CD14-positive monocyte (primary cell): ENCODE results near the gene PKNOX2. TPM values are rescaled to one million over a fixed set of nuclear protein-coding genes. Genes with fewer than 3 reads are reported as not detected.

Experiments used
- DNase-seq, 3 donors: peaks; one replicate each; pipeline ENCODE4 v3.0.0-alpha.2; 2011 to 2022
- H2AFZ ChIP-seq: 2 replicates; pipeline ENCODE4 v1.6.0; 2012; ENCODE audit warnings: mild to moderate bottlenecking, low read depth, low read length, inconsistent platforms; ENCODE audit not compliant: insufficient read depth, poor library complexity, severe bottlenecking
- H3K27ac ChIP-seq, 2 donors: 1 replicate in 1 of 2; 2 replicates in 1 of 2; pipeline ENCODE4 v1.5.1; 2012 to 2013; ENCODE audit warnings: low read length in 2 of 2, control low read depth in 1 of 2, inconsistent platforms in 1 of 2, low read depth in 1 of 2, mild to moderate bottlenecking in 1 of 2
- H3K27me3 ChIP-seq, 2 donors: one replicate each; pipeline versions ENCODE4 v1.6.0 to v1.6.1; 2011 to 2013; ENCODE audit warnings: low read length in 2 of 2; ENCODE audit not compliant: control insufficient read depth in 2 of 2, insufficient read depth in 2 of 2
- H3K36me3 ChIP-seq, 2 donors: replicated peaks in 1 of 2; 1 replicate in 1 of 2; 2 replicates in 1 of 2; pipeline versions ENCODE4 v1.5.1 to v1.6.1; 2012 to 2013; ENCODE audit warnings: low read length in 2 of 2, control low read depth in 1 of 2, inconsistent platforms in 1 of 2, mild to moderate bottlenecking in 1 of 2; ENCODE audit not compliant: insufficient read depth in 2 of 2, control insufficient read depth in 1 of 2
- H3K4me1 ChIP-seq, 2 donors: 1 replicate in 1 of 2; 2 replicates in 1 of 2; pipeline versions ENCODE4 v1.5.1 to v1.6.1; 2012 to 2013; ENCODE audit warnings: low read length in 2 of 2, control low read depth in 1 of 2, inconsistent platforms in 1 of 2, mild to moderate bottlenecking in 1 of 2, moderate library complexity in 1 of 2; ENCODE audit not compliant: insufficient read depth in 2 of 2, control insufficient read depth in 1 of 2
- H3K4me2 ChIP-seq: replicated peaks from 2 replicates; pipeline ENCODE3; 2012; ENCODE audit warnings: low read length, moderate library complexity, mild to moderate bottlenecking; ENCODE audit not compliant: poor library complexity, severe bottlenecking; ENCODE audit errors: extremely low read depth
- H3K4me3 ChIP-seq, 3 experiments: fragments of 200-600 bp in 1 of 3; sonication (generic) in 1 of 3; replicated peaks in 1 of 3; 1 replicate in 2 of 3; 2 replicates in 1 of 3; pipeline ENCODE4 v1.5.1; 2011 to 2013; ENCODE audit warnings: low read length in 3 of 3, mild to moderate bottlenecking in 3 of 3, control low read depth in 2 of 3, low read depth in 2 of 3, inconsistent platforms in 1 of 3, moderate library complexity in 1 of 3
- H3K79me2 ChIP-seq: 2 replicates; pipeline ENCODE4 v1.6.0; 2012; ENCODE audit warnings: mild to moderate bottlenecking, control low read depth, inconsistent platforms, low read length, moderate library complexity; ENCODE audit not compliant: insufficient read depth
- H3K9ac ChIP-seq: 2 replicates; pipeline ENCODE4 v1.6.0; 2017; ENCODE audit warnings: low read length, mild to moderate bottlenecking; ENCODE audit not compliant: insufficient read depth, poor library complexity, severe bottlenecking
- H3K9me3 ChIP-seq, 2 donors: replicated peaks in 1 of 2; 1 replicate in 1 of 2; 2 replicates in 1 of 2; pipeline versions ENCODE4 v1.5.1 to v1.6.1; 2012 to 2013; ENCODE audit warnings: low read length in 2 of 2, control low read depth in 1 of 2; ENCODE audit not compliant: control insufficient read depth in 1 of 2, insufficient read depth in 1 of 2
- H4K20me1 ChIP-seq: 2 replicates; pipeline ENCODE4 v1.6.0; 2012; ENCODE audit warnings: mild to moderate bottlenecking, low read length, control low read depth, moderate library complexity; ENCODE audit not compliant: insufficient read depth
- H3K27ac Mint-ChIP-seq, 7 donors: one replicate each; pipeline ENCODE4 v1.8.0; 2020; ENCODE audit warnings: mild to moderate bottlenecking in 7 of 7, mixed read lengths in 7 of 7, moderate library complexity in 6 of 7, inconsistent platforms in 2 of 7
- H3K27me3 Mint-ChIP-seq, 3 donors: one replicate each; pipeline ENCODE4 v1.8.0; 2021 to 2022; ENCODE audit warnings: low read depth in 3 of 3, mild to moderate bottlenecking in 3 of 3, mixed read lengths in 3 of 3, moderate library complexity in 3 of 3, inconsistent platforms in 1 of 3
- H3K36me3 Mint-ChIP-seq, 2 donors: one replicate each; pipeline ENCODE4 v1.8.0; 2020; ENCODE audit warnings: mixed read lengths in 2 of 2, inconsistent platforms in 1 of 2, mild to moderate bottlenecking in 1 of 2
- H3K4me1 Mint-ChIP-seq: one replicate; pipeline ENCODE4 v1.8.0; 2020; ENCODE audit warnings: mild to moderate bottlenecking, mixed read lengths
- H3K4me3 Mint-ChIP-seq, 2 donors: one replicate each; pipeline ENCODE4 v1.8.0; 2020; ENCODE audit warnings: mild to moderate bottlenecking in 2 of 2, mixed read lengths in 2 of 2, moderate library complexity in 1 of 2
- H3K9me3 Mint-ChIP-seq, 7 donors: one replicate each; pipeline ENCODE4 v1.8.0; 2020 to 2022; ENCODE audit warnings: mixed read lengths in 7 of 7, mild to moderate bottlenecking in 6 of 7, moderate library complexity in 6 of 7, inconsistent platforms in 2 of 7
- WGBS: methylation state at CpG from one replicate; pipeline ENCODE4 v1.1.5; 2013; ENCODE audit warnings: missing lambda C conversion rate; ENCODE audit not compliant: insufficient coverage; 5-methylcytosine and 5-hydroxymethylcytosine counted together
- intact Hi-C, 2 donors: fragments of 100-400 bp; cut with micrococcal nuclease; formaldehyde crosslinking; loops; one replicate each; pipeline versions ENCODE4 v1.15.0 to v1.15.1; 2023
- polyA plus RNA-seq, 3 donors: library from polyadenylated mRNA; depleted of rRNA in 1 of 3; unstranded in 2 of 3; stranded (reverse) in 1 of 3; fragments of 300-500 nt in 2 of 3; fragments of >200 nt in 1 of 3; fragmentation: Illumina TruSeq in 2 of 3; gene quantifications; 1 replicate in 2 of 3; 2 replicates in 1 of 3; pipeline ENCODE4 v1.2.3, GENCODE V29; 2012 to 2021
- TF ChIP-seq, protein P1 (sequence below): fragments of 200-600 bp; IDR thresholded peaks from one replicate; pipeline ENCODE4 v1.8.0; 2022; ENCODE audit warnings: antibody characterized with exemption, mild to moderate bottlenecking

Gene PKNOX2
- polyA plus RNA-seq, 3 donors: not detected

DNA sequence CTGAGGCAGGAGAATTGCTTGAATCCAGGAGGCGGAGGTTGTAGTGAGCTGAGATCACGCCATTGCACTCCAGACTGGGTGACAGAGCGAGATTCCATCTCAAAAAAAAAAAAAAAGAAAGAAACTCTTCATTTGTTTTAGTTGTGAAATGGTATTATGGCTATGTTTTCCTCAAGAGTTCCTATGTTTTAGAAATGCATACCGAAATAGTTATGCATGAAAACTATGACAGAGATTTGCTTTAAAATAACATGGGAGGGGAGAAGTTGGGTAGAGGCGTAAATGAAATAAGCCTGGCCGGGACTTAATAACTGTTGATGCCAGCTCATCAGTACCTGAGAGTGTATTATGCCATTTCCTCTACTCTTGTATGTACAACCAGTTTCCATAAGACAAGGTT is 283.2 kb downstream of the PKNOX2 start:
- Histone ChIP-seq H2AFZ (no peak overlapping the region), H3K9ac (no peak overlapping the region), H3K79me2 (no peaks in the 10 kb centered on the region), H3K27me3 (no peaks in the 10 kb centered on the region), H3K36me3 (no peaks in the 10 kb centered on the region), H4K20me1 (no peaks in the 10 kb centered on the region), H3K4me2 (no peak overlapping the region), H3K4me3 (no peak overlapping the region), H3K4me1 (peaks cover 0 to 5% of the 10 kb centered on the region in 2 donors), H3K9me3 (no peaks in the 10 kb centered on the region), H3K27ac (no peak overlapping the region)
- Mint-ChIP-seq H3K4me1 (peaks cover 5% of the 10 kb centered on the region), H3K4me3 (no peak overlapping the region), H3K27ac (no peak overlapping the region), H3K9me3 (peaks cover 0 to 2% (median 0%) of the 10 kb centered on the region in 7 donors), H3K27me3 (peaks cover 7 to 18% (median 14%) of the 10 kb centered on the region in 3 donors), H3K36me3 (no peaks in the 10 kb centered on the region)
- WGBS: 100% methylated on average over 1 of the region's 6 CpGs
- DNase-seq: no peak
- intact Hi-C loops: no loop called here
- TF ChIP-seq, protein P1, sequence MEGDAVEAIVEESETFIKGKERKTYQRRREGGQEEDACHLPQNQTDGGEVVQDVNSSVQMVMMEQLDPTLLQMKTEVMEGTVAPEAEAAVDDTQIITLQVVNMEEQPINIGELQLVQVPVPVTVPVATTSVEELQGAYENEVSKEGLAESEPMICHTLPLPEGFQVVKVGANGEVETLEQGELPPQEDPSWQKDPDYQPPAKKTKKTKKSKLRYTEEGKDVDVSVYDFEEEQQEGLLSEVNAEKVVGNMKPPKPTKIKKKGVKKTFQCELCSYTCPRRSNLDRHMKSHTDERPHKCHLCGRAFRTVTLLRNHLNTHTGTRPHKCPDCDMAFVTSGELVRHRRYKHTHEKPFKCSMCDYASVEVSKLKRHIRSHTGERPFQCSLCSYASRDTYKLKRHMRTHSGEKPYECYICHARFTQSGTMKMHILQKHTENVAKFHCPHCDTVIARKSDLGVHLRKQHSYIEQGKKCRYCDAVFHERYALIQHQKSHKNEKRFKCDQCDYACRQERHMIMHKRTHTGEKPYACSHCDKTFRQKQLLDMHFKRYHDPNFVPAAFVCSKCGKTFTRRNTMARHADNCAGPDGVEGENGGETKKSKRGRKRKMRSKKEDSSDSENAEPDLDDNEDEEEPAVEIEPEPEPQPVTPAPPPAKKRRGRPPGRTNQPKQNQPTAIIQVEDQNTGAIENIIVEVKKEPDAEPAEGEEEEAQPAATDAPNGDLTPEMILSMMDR: no peak

DNA sequence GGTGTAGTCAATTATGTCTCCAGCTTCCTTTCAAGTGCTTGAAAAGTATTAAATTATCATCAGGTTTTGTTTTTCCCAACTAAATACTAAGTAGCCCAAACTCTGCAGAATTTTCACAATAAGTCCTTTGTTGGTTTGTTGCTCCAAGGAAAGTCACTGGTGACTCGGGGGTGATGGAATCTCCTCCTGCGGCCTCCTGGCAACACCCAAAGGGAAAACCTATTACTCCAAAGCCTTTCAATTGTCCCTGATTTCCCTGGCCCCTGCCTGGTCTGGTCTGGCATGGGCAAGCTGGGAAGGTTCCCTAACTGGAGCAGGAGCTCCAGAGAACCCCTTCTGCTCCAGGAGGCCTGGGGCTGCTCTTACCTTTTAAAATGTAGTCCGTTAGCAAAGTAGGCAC is 283.6 kb downstream of the PKNOX2 start:
- Histone ChIP-seq H3K27ac (no peak overlapping the region), H3K27me3 (no peaks in the 10 kb centered on the region), H4K20me1 (no peaks in the 10 kb centered on the region), H3K4me1 (peaks cover 0 to 5% of the 10 kb centered on the region in 2 donors), H2AFZ (no peak overlapping the region), H3K4me3 (no peak overlapping the region), H3K79me2 (no peaks in the 10 kb centered on the region), H3K36me3 (no peaks in the 10 kb centered on the region), H3K9ac (no peak overlapping the region), H3K4me2 (no peak overlapping the region), H3K9me3 (no peaks in the 10 kb centered on the region)
- WGBS: 83% methylated on average over 1 of the region's 3 CpGs
- no peaks in the 10 kb centered on the region for H3K36me3 Mint-ChIP-seq
- no peak overlapping the region for H3K27ac Mint-ChIP-seq
- peaks cover 5% of the 10 kb centered on the region for H3K4me1 Mint-ChIP-seq
- DNase-seq: no peak
- peaks cover 0 to 2% (median 0%) of the 10 kb centered on the region in 7 donors for H3K9me3 Mint-ChIP-seq
- TF ChIP-seq, protein P1: no peak
- peaks cover 7 to 17% (median 12%) of the 10 kb centered on the region in 3 donors for H3K27me3 Mint-ChIP-seq
- intact Hi-C loops: no loop called here
- H3K4me3 Mint-ChIP-seq: no peak overlapping the region
